Renal cortical epithelial cell (primary cell): Measurements from ENCODE around the gene CALML6. TPM values are rescaled to one million over a fixed set of nuclear protein-coding genes. Genes with fewer than 3 reads are reported as not detected.
A peak's percentile ranks its signal among the peaks of the same experiment; 100 is the strongest.

Experiments
- DNase-seq: peaks from one replicate; pipeline ENCODE4 v3.0.0-alpha.2; 2011; ENCODE audit warnings: low read depth
- total RNA-seq: library from RNA; depleted of rRNA; stranded (reverse); fragments of >200 nt; gene quantifications from 2 replicates; pipeline ENCODE4 v1.2.3, GENCODE V29; 2014

Gene CALML6
- total RNA-seq, 1 donor from 2014 or later, result 0.05 TPM

DNA sequence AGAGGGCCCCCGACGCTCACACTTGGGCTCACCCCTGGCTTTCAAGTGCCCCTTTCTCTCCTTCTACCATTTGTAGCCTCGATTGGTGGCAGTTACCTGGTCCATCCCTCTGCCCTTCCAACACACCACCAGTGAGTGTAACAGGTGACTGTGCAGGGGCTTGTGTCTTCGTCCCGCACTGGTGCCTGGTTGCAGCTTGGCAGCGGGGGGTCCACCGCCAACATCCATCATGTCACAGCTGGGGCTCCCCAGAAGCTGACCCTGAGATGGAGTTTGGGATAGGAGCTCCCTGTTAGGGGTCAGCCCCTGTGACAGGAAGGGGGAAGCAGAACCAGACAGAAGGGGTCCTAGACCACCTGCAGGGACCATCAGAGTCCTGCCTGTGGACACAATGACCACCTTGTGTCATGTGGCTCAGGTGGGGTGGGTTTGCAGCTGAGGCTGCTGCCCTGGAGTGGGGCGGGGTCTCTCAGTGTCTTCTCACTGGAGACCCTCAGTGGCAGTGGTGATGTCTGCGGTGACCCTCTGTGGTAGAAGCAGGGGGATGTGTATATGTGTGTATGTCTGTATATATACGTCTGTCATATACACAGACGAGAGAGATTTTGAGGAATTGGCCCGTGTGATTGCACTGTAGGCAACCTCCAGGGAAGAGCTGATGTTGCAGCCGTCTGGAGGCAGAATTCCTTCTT, 3.6 kb upstream of the CALML6 start:
- no peak for DNase-seq

DNA sequence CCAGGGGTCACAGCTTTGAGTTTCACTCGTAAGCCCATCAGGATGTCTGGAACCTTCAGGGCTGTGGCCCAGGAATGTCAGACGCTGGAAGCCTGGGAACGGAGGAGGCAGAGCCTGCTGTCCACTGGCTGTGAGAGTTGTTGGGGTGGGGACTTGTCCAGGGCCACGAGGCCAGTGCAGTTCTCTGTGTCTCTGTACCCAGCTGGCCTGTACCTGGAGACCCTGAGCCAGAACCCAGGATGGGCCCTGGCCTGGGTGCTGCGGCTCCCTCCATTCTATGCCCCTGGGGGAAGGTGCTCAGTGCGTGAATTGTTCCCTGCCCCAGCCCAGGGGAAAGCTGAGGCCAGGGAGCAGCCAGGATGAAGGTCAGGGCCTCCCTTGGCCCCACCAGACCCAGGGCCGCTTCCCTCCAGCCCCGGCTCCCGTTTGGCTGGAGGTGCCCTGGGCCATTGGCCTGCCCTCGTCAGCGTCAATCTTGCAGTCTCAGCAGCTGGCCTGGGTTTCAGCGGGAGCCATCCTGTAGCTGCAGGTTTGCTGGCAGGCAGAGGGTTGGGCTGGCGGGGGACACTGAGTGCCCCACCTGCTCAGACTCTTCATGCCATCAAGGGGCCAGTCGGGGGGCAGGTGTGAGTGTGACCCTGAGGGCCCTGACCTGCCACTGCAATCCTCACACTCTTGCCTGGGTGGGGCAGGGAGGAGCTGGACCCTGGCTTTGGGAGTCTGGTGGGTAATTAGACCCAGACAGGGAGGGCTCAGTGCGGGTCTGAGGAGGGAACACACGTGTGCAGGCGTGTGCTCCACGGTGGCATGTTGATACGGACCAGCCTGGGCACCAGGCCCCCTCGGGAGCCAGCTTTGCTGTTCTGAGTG, 724 bp upstream of the CALML6 start:
- no peak for DNase-seq

DNA sequence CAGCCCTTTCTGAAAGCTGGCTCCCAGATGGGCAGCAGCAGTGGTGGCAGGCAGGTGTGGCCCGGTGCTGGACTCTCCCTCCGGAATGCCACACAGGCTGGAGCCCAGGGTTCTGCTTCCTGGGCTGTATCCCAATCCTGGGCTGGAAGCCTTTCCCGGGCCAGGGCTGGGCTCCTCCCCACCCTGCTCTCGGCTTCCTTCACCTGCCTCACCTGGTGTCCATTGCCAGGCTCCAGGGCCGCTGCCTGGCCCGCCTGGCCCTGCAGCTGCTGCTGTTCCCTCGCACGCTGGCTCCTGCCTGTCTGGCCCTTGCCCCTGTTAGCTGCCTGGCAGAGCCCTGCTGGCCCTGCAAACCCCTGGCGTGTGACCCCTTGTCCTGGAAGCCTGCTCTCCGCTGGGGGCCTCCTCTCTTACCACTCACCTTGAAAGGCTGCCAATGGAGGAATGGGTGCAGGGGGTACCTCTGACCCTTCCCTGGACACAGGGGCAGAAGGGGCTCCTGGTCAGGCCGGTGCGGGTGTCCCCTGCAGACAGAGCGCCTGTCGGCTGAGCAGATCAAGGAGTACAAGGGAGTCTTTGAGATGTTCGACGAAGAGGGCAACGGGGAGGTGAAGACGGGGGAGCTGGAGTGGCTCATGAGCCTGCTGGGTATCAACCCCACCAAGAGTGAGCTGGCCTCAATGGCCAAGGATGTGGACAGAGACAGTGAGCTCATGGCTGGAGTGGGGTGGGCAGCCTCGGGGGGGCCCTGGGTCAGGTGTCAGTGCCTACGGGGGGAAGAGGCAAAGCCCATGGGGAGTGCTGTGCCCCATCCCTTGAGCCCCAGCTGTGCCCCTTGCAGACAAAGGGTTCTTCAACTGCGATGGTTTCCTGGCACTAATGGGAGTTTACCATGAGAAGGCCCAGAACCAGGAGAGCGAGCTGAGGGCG, 1.1 kb downstream of the CALML6 start:
- no peak for DNase-seq

DNA sequence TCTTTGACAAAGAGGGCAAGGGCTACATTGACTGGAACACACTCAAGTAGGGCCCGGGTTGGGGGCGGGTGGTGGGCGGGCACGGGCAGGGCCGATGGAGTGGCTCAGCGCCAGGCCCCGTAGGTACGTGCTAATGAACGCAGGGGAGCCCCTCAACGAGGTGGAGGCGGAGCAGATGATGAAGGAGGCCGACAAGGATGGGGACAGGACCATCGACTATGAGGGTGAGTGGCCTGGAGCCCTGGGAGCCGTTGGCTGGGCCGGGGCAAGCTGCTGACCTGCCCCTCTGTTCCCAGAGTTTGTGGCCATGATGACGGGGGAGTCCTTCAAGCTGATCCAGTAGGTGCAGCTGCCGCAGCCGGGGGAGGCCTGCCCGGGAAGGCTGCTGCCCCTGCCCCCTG, 1.8 kb downstream of the CALML6 start:
- no peak for DNase-seq

DNA sequence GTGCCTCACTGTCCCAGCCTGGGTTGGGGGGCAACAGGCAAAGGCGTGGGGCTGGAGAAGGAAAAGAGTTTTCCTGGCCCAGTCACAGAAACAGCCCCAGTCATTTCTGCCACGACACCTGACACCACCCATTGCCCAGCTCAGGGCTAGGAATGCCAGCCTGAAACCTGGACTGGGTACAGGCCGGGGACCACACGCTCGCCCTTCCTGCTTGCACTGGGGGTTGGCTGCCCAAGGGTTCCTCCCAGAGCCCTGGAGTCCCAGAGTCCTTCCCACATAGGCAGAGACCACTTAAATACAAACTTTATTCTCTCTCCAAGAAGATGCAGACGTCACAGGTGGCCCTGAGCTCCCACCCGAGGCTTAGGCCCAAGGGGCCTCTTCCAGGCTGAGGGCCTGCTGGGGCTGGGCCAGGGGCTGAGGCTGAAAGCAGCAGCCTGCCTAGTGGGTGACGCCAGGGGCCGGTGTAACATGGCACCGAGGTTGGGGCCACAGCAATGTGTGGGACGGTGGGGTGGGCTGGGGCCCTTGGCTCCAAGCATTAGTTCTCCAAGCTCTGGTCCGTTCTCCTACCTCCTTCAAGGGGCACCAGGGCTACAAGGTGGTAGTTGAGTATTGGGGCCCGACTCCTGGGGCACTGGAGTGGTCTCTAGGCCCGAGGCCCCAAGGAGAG, 2.4 kb downstream of the CALML6 start:
- DNase-seq, result no peak

DNA sequence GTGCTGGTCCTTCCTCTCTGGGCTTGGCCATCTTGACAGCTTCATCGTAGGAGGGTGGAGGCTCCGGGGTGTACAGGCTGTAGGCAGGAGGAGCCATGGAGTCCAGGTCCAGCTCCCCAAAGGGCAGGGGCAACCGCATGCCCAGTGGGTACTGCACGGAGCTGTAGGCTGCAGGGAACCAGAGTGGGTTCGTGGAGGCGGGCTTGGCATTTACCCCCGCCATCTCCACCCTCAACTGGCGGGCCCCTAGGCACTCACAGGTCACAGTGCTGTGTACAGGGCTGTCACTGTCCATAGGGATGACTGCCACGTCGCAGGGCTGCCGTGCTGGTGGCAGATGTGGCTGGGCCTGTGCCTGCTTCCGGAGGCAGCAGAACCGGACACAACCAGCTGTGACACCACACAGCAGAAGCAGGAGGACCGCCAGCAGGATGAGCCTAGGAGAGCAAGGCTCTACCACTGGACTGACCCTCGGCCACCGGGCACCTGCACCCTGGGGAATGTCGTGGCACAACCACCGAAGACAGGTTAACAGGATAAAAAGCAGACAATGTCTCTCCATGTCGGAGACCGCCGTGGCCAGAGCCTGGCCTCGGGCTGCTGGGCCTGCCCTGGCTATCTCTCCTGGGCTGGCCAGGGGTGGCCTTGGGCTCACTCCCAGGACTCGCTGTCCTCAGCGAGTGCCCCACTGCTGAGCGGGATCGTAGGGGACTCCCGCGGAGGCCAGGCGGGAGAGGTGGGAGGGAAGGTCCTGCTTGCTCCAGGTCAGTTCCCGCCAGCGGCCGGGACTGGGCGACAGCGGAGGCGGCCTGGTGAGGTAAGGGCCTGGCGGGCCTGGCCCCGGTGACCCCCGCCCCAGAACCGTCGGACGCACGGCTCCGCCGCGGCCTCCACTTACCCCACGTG, 3.2 kb downstream of the CALML6 start:
- DNase-seq, result no peak

DNA sequence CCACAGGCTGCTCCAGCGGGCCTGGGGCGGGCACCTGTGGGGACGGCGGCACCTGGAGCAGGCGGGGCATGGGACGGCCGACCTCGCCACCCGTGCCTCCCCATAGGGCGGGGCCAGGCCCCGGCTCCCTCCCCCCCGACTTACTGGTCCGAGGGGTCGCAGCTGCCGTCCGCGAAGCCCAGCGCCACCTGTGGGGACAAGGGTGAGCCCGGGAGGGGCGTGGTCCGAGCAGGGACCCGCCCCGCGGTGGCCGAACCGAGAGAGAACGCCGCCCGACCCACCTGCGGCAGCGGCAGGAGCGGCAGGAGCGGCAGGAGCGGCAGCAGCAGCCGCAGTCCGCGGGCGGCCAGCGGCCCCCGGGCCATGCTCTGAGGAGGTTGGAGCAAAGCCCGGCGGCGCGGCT, 3.8 kb downstream of the CALML6 start, which contains the start of gene TMEM52:
Gene TMEM52 (minus strand): TSS at position 379 of the 403 bp plus-strand sequence. CDS start 14 bp downstream, at position 365.
- DNase-seq, result no peak

DNA sequence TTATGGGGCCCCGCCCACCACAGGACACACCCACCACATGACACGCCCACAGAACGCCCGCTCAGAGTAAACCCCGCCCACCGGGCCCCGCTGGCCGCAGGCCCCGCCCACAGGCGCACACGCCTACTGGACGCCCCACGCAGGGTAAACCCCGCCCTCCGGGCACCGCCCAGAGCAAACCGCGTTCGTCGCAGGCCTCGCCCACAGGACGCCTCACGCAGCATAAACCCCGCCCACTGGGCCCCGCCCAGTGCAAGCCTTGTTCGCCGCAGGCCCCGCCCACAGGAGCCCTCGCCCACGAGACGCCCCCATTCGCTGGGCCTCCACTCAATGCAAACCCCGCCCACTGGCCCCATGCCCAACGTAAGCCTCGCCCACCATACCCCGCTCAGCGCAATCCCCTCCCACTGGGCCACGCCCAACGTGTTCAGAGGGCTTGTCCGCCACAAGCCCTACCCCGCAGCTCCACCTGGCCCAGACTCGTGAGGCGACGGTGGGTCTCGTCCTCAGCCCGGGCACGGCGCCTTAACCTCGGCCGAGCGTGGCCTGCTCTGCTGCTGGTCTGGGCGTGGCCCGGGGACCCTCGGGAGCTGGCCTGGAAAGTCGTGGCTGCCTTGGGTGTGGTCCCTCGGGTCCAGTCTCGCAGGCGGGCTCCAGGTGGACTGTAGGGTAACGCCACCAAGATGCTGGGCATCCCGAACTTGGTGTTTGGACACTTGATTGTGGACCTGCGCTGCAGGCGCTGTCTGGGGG, 4.4 kb downstream of the CALML6 start:
- peak; percentile 86 for DNase-seq

DNA sequence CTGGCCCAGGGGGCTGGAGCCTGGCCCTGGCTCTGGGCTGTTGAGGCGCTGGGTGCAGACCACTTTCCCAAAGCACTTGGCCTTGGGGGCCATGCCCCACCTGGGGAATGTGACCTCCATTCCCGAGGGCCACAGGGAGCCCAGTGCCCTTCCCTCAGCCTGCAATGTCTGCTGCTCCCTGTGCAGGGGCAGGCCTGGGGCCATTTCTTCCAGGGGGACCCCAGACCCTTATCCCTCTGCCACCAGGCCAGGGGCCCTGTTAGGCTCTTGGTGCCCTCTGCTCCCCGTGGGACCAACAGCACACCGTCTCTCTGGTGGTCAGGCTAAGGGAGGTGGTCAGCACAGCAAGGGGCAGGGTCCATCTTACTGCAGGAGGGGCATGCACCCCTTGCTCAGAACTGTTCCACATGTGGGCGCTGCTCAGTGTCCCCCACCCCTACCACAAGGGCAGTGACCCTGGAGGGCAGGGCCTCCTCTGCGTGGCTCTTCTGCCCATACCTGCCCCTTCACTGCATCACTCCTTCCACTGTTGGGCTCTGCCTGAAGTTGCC, 5.1 kb downstream of the CALML6 start:
- no peak for DNase-seq

DNA sequence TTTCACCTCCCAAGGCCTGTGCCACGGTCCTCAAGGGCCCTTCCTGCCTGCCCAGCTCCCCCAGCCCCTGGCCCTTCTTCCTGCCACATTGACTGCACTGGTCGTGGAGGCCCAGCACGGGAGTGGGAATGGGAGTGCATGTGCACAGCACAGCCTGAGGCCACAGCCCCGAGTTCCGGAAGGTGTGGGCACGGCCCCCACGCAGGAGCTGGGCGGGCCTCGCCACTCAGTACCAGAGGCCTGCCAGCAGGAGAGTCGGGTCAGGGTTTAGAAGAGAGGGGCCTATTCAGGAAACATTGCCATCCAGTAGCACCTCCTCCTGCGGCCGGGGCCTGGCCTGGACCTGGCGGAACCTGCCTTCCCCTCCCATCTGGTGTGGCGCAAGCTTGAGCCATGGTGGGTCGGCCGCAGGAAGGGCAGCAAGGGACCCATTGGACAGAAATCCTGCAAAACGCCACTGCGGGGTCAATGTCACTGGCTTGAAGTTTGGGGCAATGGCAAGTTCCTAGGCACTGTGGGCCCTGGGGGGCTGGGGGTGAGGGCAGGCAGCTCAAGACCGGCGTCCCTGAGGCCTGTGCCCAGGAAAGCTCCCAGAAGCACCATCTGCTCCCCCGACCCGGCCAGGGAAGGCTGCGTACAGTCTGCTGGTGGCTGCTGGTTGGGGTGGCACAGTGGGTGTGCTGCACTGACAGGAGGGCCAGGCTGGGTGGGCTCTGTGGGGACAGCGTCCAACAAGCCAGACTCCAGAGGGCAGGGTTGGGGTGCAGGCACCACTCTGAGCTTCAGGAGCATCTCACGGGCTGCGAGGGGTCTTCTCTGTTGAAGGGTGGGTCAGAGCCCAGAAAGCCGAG, 5.8 kb downstream of the CALML6 start:
- no peak for DNase-seq

DNA sequence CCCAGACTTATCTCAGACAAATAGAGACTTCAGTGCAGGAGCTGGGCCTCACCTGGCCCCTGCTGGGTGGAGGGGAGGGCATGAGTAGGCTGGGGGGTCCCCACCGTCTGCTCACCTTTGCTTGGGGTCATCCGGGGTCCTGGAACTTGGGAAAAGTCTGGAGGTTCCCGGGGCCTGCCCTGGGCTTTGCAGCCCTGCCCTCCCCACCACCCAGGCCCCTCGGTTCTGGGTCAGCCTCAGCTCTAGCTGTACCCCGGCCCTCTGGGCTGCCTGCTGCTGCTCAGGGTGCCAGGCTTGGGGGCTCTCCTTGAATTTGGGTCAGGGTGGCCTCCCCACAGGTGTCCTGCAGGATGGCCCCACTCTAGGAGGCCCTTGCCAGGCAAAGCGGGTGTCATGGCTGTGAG, 6.4 kb downstream of the CALML6 start:
- DNase-seq, result no peak

DNA sequence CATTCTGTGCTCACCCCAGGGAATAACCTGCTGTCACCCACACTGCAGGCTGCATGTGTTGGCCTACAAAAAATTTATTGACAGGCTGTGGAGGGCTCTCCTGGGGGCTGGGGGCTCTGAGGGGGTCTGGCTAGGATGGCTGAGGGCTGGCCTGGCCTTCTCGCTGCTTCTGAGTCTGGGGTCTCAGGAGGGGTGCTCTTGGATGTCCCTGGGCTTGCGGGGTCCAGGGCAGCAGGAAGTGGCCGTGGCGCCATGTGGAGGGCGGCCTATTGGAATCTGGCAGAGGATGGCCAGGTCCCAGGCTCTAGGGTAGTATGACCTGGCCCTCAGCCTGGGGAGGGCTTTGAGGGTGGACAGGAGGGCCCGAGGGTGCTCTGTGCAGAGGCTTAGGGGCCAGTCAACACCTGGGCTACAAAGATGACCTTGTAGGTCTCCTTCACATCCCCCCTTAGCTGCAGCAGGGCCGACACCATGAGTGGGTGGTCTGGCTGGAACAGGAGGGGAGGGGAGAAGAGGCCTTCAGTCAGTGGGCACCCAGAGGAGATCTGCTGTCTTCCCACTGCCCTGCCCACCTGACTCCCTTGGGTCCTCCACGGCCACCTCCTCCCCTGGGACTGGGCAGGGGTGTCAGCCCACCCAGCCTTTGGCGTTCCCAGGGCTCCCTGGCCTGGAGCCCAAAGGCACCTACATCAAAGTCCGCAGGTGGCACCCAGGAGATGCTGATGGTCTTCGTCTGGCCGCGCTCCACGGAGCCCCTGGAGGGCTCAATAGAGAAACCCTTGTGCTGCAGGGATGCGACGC, 7.0 kb downstream of the CALML6 start:
- DNase-seq, result no peak

DNA sequence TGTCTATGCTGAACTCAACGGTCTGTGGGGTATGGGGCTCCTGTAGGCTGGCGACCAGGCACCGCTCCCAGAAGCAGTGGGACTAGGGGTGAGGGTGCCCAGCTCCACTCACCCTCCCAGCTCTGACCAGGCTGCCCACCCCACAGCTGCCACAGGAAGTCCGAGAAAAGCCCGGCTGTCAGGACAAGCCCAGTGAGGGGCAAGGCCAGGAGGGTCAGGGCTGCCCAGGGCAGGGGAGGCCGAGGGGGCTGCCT, 7.6 kb downstream of the CALML6 start:
- DNase-seq, result no peak

DNA sequence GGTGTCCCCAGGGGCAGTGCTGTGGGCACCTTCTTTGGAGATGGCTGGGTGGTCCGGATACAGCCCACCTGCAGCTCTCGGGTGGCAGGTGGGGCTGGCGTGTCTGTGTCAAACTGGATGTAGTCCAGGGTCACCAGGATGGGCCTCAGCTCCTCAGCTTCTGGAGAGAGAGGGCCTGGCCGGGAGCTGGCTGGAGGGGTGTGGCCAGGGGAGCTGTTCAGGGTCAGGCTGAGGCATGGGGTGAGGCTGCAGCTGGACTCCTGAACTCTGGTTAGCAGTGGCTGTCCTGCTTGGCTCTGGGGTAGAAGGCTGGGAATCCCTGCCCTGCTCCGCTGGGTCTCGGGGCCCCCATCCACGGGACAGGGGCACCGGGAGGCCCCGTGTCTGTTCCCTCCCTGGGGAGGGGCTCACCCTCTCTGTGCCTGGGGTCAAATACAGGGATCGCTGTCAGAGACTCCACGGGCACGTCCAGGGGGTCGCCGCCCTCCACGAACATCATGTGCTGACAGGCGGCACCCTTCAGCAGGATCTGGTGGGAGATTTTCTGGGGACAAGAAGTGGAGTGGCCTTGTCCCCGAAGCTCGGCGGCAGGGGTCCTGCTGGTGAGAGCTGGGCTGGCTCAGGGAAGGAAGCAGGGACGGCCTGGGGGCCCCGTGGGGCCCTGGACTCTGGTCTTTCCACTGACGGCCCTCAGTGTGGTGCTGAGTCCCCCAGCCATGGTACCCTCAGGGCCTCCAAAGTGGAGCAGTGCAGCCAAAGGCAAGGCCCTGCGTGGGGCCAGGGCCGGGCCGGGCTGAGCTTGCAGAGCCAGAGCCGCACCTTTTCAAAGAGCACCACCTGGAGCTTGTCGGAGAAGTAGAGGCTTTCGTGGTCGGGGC, 8.1 kb downstream of the CALML6 start:
- no peak for DNase-seq

DNA sequence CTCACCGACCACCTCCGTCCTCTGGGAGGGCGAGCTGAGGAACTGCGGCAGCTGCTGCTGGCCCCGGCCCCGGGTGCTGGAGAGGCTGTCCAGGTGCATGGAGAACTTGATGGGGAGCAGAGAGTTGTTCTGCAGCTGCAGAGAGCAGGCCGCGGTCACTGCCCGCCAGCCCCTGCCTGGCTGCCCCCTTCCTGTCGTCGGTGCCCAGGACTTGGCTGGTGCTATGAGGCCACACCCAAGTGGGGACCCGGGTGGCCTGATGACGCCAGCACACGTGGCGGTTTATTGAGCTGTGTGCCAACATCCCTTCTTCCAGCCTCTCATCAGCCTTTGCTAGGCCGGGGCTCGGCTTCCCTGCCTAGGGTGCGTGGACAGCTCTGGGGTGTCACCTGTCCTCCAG, 9.3 kb downstream of the CALML6 start:
- no peak for DNase-seq

DNA sequence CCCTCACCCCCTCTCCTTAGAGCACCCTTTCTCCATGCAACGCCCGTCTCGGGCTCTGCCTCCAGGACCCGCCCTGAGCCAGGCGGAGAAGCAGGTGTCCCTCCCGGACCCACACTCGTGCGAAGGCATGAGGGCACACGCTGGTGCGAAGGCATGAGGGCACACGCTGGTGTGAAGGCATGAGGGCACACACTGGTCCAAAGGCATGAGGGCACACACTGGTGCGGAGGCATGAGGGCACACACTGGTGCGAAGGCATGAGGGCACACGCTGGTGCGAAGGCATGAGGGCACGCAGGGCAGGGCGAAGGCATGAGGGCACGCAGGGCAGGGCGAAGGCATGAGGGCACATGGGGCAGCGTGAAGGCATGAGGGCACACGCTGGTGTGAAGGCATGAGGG, 9.8 kb downstream of the CALML6 start:
- no peak for DNase-seq
